DMS53 (cell line): ENCODE results near the gene RASL10B.
A peak's percentile ranks its signal among the peaks of the same experiment; 100 is the strongest.

Experiments used
- DNase-seq: peaks from one replicate; lab custom pipeline; 2025; lab: John Stamatoyannopoulos, UW

Gene RASL10B

GRCh38 chr17:35717475-35717874, 14.0 kb upstream of the RASL10B start:
- DNase-seq: no peak

- DNase-seq: no peak
Measured at GRCh38 chr17:35723735-35724134, 7.7 kb upstream of the RASL10B start.

GRCh38 chr17:35725058-35725457, 6.4 kb upstream of the RASL10B start:
- DNase-seq: no peak

- DNase-seq: no peak
Measured at GRCh38 chr17:35725802-35726126, 5.7 kb upstream of the RASL10B start.

- DNase-seq: peak; percentile 10
Measured at GRCh38 chr17:35726127-35726952, 5.1 kb upstream of the RASL10B start.

- no peak for DNase-seq
Measured at GRCh38 chr17:35726953-35727460, 4.4 kb upstream of the RASL10B start.

- DNase-seq: no peak
Measured at GRCh38 chr17:35727635-35728034, 3.8 kb upstream of the RASL10B start.

- no peak for DNase-seq
Measured at GRCh38 chr17:35728551-35728950, 2.9 kb upstream of the RASL10B start.

GRCh38 chr17:35729405-35729833, 2.0 kb upstream of the RASL10B start:
- no peak for DNase-seq

- DNase-seq: no peak
Measured at GRCh38 chr17:35730400-35731005, 936 bp upstream of the RASL10B start.

GRCh38 chr17:35731917-35732805, 722 bp downstream of the RASL10B start:
- no peak for DNase-seq

GRCh38 chr17:35732806-35733136, 1.3 kb downstream of the RASL10B start:
- no peak for DNase-seq

GRCh38 chr17:35733366-35733765, 1.9 kb downstream of the RASL10B start:
- DNase-seq: no peak

- DNase-seq: no peak
Measured at GRCh38 chr17:35734396-35734795, 3.0 kb downstream of the RASL10B start.

GRCh38 chr17:35735036-35735805, 3.8 kb downstream of the RASL10B start:
- no peak for DNase-seq

GRCh38 chr17:35736236-35736635, 4.8 kb downstream of the RASL10B start:
- DNase-seq: no peak

- DNase-seq: no peak
Measured at GRCh38 chr17:35738519-35739133, 7.2 kb downstream of the RASL10B start.

- no peak for DNase-seq
Measured at GRCh38 chr17:35740216-35740615, 8.8 kb downstream of the RASL10B start.

GRCh38 chr17:35740997-35741931, 9.8 kb downstream of the RASL10B start:
- peak; percentile 87 for DNase-seq

GRCh38 chr17:35742496-35742895, 11.1 kb downstream of the RASL10B start:
- no peak for DNase-seq
